Cardiac fibroblast (primary cell): Measurements from ENCODE around the gene SETD7.
"Not testable (repeated sequence)": the region's sequence is repeated elsewhere in the genome, so short reads cannot be mapped to it uniquely, and the experiment has no call there.

ENCODE experiments used
- DNase-seq, 2 donors: peaks; one replicate each; pipeline versions ENCODE4 v3.0.0 to v3.0.0-alpha.2; 2010; ENCODE audit warnings: low read depth in 2 of 2
- H3K4me3 ChIP-seq, 2 donors: replicated peaks in 1 of 2; 1 replicate in 1 of 2; 2 replicates in 1 of 2; pipeline ENCODE4 v1.5.1; 2011; ENCODE audit warnings: low read depth in 2 of 2, low read length in 2 of 2, mild to moderate bottlenecking in 2 of 2, moderate library complexity in 1 of 2
- TF ChIP-seq, protein P1 (sequence below): IDR thresholded peaks from one replicate; pipeline ENCODE4 v1.5.1; 2011; ENCODE audit warnings: low read depth, mild to moderate bottlenecking, low read length, inconsistent platforms

SETD7 gene

DNA sequence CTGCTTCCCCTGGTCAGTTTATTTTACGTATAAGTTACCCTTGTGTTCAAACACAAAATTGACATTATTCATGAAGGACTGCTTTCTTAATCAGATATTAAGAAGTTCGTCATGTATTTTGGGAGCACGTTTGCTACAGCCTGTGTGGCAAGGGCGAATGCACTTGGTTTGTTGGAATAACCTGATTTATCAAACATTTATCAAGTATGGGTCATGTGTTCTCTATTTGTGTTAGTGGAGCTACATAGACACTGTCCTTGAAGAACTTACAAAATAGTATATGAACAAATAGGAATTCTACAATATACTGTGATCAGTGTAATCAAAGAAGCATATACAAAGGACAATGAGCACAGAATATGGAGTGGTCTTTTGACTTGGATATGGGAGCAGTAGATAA lies 79.7 kb downstream of the SETD7 start:
- DNase-seq = no peak
- TF ChIP-seq, protein P1, sequence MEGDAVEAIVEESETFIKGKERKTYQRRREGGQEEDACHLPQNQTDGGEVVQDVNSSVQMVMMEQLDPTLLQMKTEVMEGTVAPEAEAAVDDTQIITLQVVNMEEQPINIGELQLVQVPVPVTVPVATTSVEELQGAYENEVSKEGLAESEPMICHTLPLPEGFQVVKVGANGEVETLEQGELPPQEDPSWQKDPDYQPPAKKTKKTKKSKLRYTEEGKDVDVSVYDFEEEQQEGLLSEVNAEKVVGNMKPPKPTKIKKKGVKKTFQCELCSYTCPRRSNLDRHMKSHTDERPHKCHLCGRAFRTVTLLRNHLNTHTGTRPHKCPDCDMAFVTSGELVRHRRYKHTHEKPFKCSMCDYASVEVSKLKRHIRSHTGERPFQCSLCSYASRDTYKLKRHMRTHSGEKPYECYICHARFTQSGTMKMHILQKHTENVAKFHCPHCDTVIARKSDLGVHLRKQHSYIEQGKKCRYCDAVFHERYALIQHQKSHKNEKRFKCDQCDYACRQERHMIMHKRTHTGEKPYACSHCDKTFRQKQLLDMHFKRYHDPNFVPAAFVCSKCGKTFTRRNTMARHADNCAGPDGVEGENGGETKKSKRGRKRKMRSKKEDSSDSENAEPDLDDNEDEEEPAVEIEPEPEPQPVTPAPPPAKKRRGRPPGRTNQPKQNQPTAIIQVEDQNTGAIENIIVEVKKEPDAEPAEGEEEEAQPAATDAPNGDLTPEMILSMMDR = no peak
- no peak overlapping the region for H3K4me3 ChIP-seq

- TF ChIP-seq, protein P1 = no peak
- no peak for DNase-seq
- H3K4me3 ChIP-seq = no peak overlapping the region
Measured at GRCh38 chr4:139472852-139473251, 83.2 kb downstream of the SETD7 start.

DNA sequence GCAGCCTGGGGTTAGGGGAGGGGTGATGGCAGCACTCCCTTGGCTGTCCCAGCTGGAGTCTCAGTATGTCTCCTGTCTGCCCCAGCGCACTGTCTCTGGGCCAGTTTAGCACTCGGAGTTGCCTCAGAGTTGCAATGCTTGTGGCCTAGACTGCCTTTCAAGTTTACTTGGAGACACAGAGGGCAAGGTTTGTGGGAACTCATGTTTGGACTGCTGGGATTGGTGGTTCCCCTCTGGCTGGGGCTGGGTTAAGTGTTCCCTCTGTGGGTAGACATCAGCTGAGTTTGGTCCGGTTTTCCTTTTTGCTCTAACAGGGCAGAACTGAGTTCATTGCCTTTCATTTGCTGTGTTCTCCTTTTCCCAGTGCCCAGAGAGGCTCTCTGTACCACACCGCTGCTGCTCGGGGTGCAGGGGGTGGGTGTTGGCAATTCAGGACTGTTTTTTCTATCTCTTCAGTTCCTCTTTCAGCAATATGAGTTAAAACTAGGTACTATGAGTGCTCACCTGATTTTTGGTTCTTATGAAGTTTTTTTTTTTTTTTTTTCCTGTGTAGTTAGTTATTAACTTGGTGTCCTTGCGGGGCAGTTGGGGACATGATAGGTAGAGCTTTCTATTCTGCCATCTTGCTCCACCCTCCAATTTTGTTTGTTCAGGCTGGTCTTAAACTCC lies 84.9 kb downstream of the SETD7 start:
- no peak for DNase-seq
- H3K4me3 ChIP-seq = no peak overlapping the region
- TF ChIP-seq, protein P1 = no peak

GRCh38 chr4:139470295-139470694 lies 85.7 kb downstream of the SETD7 start:
- TF ChIP-seq, protein P1 = no peak
- H3K4me3 ChIP-seq = no peak overlapping the region
- no peak for DNase-seq

GRCh38 chr4:139469869-139470268 lies 86.2 kb downstream of the SETD7 start:
- TF ChIP-seq, protein P1 = no peak

DNA sequence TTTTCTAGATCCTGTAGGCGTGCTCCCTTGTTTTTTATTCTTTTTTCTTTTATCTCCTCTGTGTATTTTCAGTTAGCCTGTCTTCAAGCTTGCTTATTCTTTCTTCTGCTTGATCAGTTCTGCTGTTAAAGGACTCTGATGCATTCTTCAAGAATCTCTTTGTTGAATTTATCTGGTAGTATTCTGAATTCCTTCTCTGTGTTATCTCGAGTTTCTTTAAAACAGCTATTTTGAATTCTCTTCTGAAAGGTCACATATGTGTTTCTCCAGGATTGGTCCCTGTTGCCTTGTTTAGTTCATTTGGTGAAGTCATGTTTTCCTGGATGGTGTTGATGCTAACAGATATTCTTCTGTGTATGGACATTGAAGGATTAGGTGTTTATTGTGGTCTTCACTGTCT lies 86.8 kb downstream of the SETD7 start:
- H3K4me3 ChIP-seq = no peak overlapping the region
- TF ChIP-seq, protein P1 = no peak
- DNase-seq = peak in 1 of 2 donors; percentile 13

More at GRCh38 chr4:139469869-139470268, 86.2 kb downstream of the SETD7 start:
- H3K4me3 ChIP-seq = no peak overlapping the region
- no peak for DNase-seq

GRCh38 chr4:139468756-139469155 lies 87.3 kb downstream of the SETD7 start:
- H3K4me3 ChIP-seq = not testable (repeated sequence)

More at GRCh38 chr4:139468756-139469155, 87.3 kb downstream of the SETD7 start:
- not testable (repeated sequence) for DNase-seq
